Medulla oblongata (tissue), 1 donor: Measurements from ENCODE around the gene ID3.

Experiments used
- DNase-seq: peaks from one replicate; pipeline ENCODE4 v3.0.0-alpha.2; 2015; ENCODE audit errors: extremely low spot score

ID3 gene

DNA sequence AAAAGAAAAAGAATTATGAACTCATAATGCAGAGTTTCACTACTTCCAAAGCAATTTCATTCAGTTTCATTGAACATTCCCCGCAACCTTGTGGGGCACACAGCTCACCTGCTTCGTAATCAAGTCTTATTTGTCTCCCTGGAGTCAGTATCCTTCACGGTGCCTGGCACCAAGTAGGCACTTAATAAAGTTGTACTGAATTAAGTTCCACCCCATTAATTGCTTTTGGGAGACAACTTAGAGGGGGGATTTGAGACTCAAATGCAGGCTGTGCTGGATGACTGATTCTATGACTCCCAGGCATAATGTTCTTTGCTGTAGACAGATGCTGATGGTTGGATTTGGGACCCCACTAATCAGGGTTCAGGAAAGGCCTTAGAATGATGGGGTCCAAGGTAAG is 6.5 kb upstream of the ID3 start:
- DNase-seq, result no peak

- DNase-seq, result no peak
These were observed 5.3 kb upstream of the ID3 start for GRCh38 chr1:23564529-23565122.

DNA sequence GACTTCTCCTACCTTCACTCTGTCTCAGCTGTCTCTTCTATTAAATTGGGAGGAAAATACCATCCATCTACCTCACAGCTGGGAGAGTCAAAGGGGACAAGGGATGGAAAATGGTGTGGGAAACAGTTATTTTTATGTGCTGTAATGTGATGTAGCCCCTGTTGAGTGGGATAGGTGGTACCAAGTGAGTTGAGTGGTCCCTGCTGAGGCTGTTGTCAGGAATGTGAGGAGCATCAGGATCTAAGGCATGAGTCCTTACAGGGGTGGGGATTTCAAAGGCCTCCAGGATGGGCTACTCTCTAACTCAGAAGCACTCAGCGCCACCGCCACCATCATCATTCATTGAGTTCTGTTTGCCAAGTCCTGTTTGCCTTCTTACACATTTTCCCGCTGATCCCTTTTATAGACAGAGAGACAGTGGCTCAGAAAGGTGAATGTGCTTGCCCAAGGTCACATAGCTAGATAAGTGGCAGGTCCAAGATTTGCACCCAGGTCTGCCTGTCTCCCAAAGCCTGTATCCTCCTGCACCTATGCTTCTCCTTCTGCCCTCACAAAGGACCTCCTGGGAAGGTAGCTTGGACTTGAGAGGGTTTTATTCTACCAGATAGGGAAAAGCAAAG is 4.6 kb upstream of the ID3 start:
- no peak for DNase-seq

DNA sequence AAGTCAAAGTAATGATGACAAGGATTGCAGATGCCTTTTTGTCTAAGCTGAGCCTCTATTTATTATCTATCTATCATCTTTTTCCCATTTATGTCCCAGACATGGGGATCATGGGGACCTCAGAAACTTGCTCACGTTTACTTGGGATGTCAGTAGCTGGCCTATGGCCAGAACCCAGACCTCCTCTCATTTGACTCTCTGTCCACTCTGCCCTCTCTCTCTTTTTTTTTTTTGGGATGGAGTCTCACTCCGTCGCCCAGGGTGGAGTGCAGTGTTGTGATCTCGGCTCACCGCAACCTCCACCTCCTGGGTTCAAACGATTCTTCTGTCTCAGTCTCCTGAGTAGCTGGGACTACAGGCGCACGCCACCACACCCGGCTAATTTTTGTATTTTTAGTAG is 3.7 kb upstream of the ID3 start:
- no peak for DNase-seq

DNA sequence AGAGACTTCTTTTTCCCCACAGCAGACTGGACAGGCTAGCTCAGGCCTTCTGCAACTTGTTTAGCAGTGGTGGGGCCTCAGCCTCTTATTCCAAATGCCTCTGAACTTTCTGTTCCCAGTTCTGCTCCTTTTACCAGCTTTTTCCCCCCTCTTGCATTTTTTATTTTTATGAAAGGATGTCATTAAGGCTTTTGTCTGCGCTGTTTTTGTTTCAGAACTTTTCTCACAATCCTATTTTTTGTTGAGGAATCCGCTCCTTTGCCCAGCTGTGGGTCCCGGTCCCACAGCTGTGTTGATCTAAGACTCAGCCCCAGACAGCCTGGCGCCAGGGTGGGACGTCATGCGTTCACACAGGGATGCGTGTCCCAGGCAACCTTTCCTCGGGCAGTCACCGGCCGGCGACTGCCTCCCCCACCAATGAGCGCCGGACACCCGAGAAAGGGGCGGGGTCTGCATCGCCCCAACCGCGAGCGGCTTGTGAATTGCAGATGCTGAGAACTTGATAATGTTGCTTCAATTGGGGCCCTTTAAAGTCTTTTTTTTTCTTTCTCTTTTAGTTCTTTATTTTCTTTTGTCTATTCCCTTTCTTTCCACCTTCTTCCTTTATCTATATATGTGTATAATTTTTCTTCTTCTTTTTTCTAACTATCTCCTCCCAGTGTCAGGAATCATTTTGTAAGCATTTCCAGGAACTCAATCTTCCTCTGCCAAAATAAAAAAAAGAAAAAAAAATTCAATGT is 3.0 kb upstream of the ID3 start:
- peak; percentile 94 for DNase-seq

GRCh38 chr1:23561813-23562100 is 2.5 kb upstream of the ID3 start:
- DNase-seq, result no peak

DNA sequence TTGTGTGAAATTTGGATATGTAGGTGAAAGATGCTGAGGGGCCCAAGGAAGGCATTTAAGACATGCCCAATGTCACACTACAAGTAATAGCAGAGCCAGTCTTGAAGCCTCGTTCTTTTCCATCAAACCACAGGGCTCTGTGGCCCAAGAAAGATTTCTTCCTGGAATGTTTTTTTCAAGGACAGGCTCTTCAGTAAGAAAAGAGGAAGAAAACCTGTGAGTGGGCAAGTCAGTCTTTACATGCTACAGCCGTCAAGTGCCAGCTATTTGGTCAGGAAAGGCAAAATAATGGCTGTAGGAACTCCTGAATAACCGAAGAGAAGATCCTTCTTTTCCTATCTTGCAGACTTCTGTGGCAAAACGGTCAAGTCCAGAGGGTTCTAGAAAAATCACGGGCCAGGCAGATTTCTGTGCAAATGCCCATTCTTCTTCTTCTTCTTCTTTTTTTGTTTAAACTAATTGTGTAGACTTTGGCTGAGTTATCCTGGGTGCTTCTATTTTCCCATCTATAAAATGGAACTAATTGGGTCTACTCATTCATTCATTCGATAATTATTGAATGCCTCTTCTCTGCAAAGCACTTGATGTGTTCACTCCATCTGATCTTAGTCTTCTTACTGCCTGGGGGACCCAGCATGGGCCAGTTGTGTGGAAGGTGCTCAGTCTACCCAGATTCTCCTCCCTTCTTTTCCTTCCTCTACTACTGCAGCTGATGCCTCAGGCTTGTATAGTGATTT is 1.9 kb upstream of the ID3 start:
- DNase-seq, result peak; percentile 24

- no peak for DNase-seq
These were observed 862 bp upstream of the ID3 start for GRCh38 chr1:23559985-23560741.

DNA sequence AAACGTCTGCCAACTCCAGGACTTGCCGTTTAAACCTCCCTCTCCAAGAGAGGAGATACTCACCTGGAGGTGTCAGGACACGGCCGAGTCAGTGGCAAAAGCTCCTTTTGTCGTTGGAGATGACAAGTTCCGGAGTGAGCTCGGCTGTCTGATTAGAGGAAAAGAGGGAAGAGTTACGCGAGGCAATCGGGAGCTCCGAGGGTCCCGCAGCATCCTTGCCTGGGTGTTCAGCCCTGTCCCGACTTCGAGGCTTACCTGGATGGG is 497 bp downstream of the ID3 start:
- no peak for DNase-seq

GRCh38 chr1:23558140-23558871 is 995 bp downstream of the ID3 start:
- no peak for DNase-seq

DNA sequence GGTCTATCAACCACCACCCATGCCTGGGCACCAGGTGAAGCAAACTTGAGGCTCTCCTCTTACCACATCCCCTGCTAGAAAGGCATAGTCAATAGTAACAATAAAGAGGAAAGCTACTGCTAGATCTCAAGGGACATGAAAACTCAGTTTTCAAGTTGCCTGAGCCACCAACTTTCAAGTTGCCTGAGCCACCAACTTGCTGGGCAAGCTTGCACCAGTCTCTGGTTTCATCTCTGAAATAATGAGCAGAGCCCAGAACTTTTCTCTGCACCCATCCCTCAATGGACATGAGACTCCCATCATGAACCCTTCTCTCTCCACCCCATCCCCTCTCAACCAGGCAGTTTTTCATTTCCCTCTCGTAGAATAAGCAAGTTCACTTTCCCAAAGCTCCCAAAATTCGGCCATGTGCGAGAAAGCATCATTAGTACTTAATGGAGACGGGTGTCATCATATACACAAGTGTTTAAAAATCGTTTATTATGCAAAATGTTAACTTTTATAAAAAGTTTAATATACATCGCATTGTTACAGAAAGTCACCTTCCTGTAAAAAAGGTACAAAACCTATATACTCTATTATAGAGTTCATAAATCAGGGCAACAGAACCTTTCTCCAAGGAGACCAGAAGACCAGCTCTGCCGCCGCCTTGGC is 1.7 kb downstream of the ID3 start:
- DNase-seq, result no peak

- no peak for DNase-seq
These were observed 2.4 kb downstream of the ID3 start for GRCh38 chr1:23556635-23557470.

- no peak for DNase-seq
These were observed 3.2 kb downstream of the ID3 start for GRCh38 chr1:23555986-23556634.

- DNase-seq, result peak; percentile 56
These were observed 3.9 kb downstream of the ID3 start for GRCh38 chr1:23555270-23555985.

GRCh38 chr1:23554481-23555269 is 4.6 kb downstream of the ID3 start:
- DNase-seq, result peak; percentile 92

- DNase-seq, result no peak
These were observed 5.2 kb downstream of the ID3 start for GRCh38 chr1:23554127-23554480.

DNA sequence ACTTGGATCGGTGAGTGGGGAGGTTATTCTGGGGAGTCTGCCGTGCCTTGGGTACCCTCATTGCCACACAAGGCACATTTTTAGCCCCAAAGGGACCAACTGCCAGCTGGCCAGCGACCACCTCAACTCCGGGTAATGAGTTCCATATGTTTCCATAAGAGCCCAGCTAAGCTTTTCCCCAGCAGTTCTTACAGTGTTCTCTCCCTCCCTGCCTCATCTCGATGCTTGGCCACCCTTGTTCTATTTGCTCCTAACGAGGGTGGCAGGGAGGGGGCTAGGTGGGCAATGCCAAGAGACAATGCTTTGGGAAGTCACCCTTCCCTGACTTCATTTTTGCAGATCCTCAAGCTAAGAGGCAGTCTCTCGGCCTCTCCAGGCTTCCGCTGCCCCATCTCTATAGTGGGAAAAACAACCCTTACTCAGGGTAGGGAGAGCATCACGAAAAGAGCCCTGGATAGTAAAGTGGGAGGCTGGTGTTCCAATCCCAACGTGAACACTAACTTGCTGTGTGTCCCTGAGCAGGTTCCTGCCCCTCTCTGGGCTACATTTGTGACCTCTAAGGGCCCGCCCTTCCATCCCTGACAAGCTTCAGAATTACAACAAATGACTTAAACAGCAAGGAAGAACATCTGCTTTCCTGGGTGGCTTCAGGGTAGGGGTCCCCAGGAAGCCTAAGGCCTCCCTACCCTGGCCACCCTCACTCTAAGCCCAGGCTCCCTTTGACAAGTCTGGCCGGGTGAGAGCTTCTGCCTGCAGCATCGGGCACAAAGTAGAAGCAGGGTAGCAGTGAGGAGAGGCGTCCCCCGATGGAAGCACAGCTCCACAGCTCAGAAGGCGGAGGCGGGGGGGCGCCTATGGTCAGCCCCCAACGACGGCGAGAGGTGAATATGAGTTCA is 5.8 kb downstream of the ID3 start:
- no peak for DNase-seq
